ENCODE data around the gene PDLIM1.

DNA sequence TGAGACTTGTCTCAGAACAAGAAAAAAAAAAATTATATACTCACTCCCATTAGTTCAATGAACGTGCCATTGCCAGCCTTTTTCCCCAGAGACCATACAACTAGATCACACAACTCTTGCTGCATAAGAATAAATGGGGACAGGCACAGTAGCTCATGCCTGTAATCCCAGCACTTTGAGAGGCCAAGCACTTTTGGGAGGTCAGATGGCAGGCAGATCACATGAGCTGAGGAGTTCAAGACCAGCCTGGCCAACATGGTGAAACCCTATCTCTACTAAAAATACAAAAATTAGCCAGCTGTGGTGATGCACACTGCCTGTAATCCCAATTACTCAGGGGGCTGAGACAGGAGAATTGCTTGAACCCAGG is 13.6 kb downstream of the PDLIM1 start:
- TF ChIP-seq, protein P1, sequence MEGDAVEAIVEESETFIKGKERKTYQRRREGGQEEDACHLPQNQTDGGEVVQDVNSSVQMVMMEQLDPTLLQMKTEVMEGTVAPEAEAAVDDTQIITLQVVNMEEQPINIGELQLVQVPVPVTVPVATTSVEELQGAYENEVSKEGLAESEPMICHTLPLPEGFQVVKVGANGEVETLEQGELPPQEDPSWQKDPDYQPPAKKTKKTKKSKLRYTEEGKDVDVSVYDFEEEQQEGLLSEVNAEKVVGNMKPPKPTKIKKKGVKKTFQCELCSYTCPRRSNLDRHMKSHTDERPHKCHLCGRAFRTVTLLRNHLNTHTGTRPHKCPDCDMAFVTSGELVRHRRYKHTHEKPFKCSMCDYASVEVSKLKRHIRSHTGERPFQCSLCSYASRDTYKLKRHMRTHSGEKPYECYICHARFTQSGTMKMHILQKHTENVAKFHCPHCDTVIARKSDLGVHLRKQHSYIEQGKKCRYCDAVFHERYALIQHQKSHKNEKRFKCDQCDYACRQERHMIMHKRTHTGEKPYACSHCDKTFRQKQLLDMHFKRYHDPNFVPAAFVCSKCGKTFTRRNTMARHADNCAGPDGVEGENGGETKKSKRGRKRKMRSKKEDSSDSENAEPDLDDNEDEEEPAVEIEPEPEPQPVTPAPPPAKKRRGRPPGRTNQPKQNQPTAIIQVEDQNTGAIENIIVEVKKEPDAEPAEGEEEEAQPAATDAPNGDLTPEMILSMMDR (IDR thresholded peaks at IDR 0.05 in 2 of 3, conservative IDR thresholded peaks at IDR 0.05 in 1 of 3; ENCODE audit: borderline replicate concordance in 1 of 3, insufficient read depth in 1 of 3, low read depth in 2 of 3, low read length in 2 of 3) = no peak
- TF ChIP-seq ELF1 (IDR thresholded peaks at IDR 0.05; ENCODE audit: borderline replicate concordance, low read depth) = no peak
- TF ChIP-seq YY1 (IDR thresholded peaks at IDR 0.05; ENCODE audit: extremely low read depth, insufficient replicate concordance, low read depth, low read length) = no peak
- TF ChIP-seq, protein P2, sequence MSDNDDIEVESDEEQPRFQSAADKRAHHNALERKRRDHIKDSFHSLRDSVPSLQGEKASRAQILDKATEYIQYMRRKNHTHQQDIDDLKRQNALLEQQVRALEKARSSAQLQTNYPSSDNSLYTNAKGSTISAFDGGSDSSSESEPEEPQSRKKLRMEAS (IDR thresholded peaks at IDR 0.05) = no peak

Data from HCT116 (cell line).